NCI-H1092 treated with DMSO at 0.1 percent for 48 hours (cell line): ENCODE measurements around the gene DAD1.
A peak's percentile ranks its signal among the peaks of the same experiment; 100 is the strongest.
"Not testable (repeated sequence)": the region's sequence is repeated elsewhere in the genome, so short reads cannot be mapped to it uniquely, and the experiment has no call there.

Experiments used
- DNase-seq: peaks from one replicate; lab custom pipeline; 2025; lab: John Stamatoyannopoulos, UW

The DAD1 gene

GRCh38 chr14:22589096-22589839, at the start of gene DAD1:
DAD1 (minus strand) TSS chr14:22589224; CDS start chr14:22589157, 67 bp downstream.
- peak; percentile 100 for DNase-seq

GRCh38 chr14:22635980-22636379, 47.0 kb upstream of the DAD1 start:
- DNase-seq: not testable (repeated sequence)

DNA sequence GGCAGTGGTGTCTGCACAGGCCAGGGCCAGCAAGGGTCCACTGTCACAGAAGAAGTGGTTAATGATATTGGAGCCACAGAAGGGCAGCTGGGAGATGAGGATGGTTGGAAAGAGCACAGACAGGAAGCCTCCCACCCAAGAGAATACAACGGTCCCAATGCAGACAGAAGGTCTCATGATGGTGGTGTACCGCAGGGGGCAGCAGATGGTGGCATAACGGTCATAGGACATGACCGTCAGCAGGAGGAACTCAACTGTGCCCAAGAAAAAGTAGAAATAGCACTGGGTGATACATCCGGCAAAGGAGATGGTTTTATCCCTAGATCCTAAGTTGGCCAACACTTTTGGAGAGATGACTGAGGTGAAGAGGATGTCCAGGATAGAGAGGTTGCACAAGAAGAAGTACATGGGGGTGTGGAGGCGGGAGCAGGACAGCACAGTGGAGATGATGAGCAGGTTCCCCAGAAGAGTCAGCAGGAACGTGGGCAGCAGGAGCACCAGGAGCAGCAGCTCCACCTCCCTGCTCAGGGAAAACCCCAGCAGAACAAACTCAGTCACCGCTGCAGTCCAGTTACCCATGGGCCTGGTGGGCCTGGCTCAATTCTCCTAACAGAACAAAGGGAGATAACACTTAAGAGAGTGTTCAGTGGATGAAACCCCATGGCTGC, 45.3 kb upstream of the DAD1 start:
- DNase-seq: no peak

GRCh38 chr14:22630486-22630885, 41.5 kb upstream of the DAD1 start:
- no peak for DNase-seq

DNA sequence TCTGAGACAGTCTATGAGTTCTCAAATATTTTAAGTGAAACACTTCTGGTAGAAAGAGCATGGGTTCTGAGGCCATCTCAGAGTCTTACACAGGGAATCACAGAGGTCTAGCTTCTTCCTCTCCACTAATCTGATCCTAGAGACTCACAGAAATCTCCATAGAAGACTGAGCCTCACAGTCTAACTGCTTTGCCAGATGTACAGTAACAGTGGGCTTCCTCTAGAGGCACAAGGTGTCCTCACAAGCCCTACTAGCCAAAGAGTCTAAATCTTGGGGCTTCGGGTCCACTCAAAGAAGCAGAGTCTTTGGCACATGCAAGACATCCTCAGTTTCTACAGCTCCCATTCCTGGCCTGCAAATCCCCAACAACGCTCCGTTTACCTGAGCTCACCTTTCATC, 41.0 kb upstream of the DAD1 start:
- no peak for DNase-seq

DNA sequence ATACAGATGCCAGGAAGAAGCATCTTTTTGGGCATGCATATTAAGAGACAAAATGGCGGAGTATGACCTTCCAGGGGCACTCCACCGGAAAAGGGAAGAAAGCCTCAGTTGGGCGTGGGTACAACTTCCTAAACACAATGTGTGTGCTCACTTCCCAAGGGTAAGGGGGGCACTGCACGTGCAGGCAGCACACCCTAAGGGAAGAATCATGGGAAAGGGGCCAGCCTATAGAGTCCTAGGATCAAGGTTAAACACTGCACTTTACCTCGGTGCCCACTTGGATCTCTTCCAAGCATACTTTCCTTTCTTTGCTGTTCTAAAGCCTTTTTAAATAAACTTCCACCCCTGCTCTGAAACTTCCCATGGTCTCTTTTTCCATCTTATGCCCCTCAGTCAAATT, 40.3 kb upstream of the DAD1 start:
- DNase-seq: no peak

DNA sequence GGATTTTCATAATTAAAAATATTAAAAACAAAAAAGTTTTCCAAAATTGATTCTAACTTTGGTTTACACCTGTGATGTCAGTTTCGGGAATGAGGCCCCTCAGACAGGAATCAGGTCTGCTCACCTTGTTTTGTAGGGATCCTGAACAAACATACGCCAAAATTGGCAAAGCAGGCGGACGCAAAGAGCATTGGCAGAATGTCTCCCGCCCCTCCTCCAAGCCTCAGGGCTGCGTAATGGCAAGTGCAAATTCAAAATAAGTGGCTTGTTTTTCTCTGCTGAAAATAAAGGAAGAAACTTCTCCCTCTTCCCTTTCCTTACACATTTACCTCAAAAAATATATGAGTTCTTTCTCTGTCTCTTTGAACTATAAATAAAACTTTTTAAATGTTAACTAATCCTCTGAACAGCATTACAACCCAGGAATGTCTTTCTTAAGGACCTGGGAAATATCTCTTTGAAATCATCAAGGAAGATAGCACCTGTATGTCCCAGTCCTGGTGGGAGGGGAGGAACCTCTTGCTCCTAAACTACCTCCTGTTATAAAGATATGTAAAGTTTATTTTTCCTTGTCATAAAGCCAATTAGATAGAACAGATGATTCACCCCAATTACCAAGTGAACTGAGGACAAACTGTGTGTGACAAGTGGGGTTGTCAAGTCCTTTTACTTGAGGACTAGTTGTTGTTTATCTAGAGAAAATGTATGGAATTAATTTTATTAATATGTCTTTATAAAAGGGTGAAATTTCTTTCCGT, 38.7 kb upstream of the DAD1 start:
- no peak for DNase-seq

DNA sequence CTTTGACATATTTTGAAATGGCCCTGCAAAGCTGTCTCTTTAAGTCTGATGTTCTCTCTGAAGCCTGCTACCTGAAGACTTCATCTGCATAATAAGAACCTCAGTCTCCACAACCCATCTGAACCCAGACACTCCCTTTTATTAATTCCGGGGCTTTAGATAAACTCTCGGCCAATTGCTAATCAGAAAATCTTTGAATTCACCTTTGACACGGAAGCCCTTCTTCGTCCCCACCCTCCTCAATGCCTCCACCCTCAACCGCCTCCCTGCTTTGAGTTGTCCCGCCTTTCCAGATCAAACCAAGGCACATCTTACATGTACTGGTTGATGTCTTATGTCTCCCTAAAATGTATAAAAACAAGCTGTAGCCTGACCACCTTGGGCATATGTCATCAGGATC, 37.6 kb upstream of the DAD1 start:
- DNase-seq: no peak

DNA sequence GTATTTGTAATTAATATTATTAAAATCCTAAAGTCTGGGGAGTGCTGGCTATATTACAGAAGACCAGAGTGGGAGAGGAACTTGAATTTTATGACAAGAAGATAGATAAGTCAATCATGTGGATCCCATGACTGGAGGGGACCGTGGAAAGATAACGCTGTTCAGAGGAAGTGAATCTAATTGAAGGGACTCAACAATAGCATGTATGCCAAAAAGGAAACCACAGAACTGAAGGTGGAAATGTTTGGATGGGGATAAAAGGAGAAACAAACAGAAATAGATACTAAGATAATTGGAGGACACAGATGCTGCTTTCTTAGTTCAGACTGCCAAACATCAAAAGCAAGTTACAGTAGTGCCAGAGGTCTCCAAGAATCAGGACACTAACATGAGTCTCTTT, 34.0 kb upstream of the DAD1 start:
- DNase-seq: no peak

DNA sequence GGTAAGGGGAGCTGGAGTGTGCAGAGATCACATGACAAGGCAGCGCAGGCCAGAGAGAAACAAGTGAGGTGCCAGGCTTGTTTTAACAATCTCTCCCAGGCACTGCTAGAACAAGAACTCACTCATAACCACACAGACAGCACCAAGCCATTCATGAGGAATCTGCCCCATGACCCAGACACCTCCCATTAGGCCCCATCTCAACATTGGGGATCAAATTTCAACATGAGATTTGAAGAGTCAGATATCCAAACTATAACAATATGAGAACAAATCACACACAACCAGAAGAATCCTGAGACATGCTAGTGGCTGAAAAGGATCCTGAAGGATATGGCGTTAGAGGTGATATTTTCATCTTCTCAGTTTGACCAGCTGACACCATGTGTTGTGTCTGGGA, 33.2 kb upstream of the DAD1 start:
- DNase-seq: no peak

GRCh38 chr14:22615765-22616164, 26.7 kb upstream of the DAD1 start:
- not testable (repeated sequence) for DNase-seq

GRCh38 chr14:22614240-22614799, 25.3 kb upstream of the DAD1 start:
- no peak for DNase-seq

- no peak for DNase-seq
These were observed 24.8 kb upstream of the DAD1 start for GRCh38 chr14:22613736-22614239.

DNA sequence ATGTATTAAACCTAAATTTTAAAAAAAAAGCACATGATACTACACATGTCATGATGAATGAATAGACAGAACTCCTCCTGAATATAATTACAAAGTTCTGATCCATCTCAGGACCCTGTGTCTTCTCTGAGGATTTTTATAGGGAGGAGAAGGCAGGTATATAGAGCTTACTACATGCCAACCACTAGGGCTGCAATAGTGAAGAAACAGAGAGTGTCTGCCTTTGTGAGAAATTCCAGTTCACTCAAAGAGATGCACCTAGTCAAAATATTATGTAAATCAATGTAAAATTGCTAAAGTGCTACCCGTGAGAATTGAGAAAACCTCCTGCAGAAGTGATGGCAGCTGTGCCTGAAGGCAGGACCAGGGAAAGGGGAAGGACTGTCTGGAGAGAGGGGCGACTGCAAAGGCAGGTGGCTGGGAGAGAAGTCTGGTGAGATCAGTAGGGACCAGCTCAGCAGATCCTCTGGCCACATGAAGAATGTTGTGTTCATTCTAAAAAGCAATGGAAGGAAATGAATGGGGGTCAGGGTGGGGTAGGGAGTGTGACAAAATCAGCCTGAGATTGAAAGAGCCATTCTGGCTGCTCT, 24.2 kb upstream of the DAD1 start:
- no peak for DNase-seq

DNA sequence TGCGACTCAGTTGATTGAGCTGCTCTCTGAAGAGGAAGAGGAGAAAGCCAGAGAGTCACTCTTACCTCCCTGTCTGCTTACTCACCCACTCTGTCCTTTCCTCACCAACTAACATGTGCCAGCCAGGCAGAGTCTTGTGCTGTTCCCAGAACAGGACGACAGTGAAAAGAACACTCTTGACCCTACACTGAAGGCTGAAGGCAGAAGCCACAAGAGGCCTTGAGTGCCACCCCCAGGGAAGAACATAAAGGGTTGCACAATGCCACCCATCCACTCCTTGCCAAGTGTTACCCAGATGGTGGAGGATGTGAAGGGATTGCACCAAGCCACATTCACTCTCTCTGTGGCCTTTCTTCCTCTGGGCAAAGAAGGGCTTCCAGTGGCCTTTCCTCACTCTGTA, 21.9 kb upstream of the DAD1 start:
- DNase-seq: no peak

GRCh38 chr14:22607291-22607690, 18.3 kb upstream of the DAD1 start:
- no peak for DNase-seq

GRCh38 chr14:22606380-22606779, 17.4 kb upstream of the DAD1 start:
- no peak for DNase-seq

DNA sequence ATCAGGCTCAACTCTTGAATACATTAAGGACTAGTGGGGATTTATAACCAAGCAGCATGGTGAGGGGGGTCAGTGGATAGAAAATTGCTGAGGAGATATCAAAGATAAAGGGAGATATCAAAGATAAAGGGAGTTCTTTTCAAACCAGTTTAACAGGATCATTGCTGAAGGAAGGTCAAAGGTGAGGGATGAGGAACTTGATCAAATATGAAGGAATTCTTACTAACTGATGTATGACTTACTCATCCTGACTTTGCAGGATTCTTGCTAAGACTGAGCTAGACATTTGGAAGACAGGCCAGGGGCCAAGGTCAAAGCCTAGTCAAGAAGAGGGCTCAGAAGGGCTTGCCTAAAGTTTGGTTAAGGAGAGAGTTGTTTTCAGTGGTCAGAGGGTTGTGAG, 13.8 kb upstream of the DAD1 start:
- no peak for DNase-seq

GRCh38 chr14:22601996-22602395, 13.0 kb upstream of the DAD1 start:
- no peak for DNase-seq

GRCh38 chr14:22601456-22601855, 12.4 kb upstream of the DAD1 start:
- DNase-seq: no peak

DNA sequence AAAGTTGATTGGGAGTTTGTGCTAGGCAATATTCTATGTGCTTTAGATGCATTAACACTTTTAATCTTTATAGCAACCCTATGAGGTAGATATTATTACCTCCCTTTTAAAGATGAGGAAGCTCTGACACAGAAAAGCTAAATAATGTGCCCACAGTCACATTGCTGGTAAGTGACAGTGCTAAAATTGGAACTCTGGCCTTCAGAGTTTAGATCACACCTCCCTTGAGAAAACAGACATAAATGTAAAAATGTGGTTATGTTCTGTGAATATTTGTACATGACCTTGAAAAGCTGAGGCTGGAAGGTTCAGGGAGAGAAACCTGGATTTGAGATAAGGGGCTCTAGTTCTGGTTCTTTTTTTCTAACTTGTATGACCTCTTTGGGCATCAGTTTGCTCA, 11.0 kb upstream of the DAD1 start:
- no peak for DNase-seq

GRCh38 chr14:22599349-22599748, 10.3 kb upstream of the DAD1 start:
- no peak for DNase-seq
